Fibroblast of pulmonary artery (primary cell): ENCODE results near the gene RASGRP3.

Source experiments
- DNase-seq: peaks from one replicate; pipeline ENCODE4 v3.0.0-alpha.2; 2010; ENCODE audit warnings: low read depth
- H3K4me3 ChIP-seq: replicated peaks from 2 replicates; pipeline ENCODE4 v1.5.1; 2011; ENCODE audit warnings: low read depth, mild to moderate bottlenecking, control low read depth, low read length, moderate library complexity
- TF ChIP-seq, protein P1 (sequence below): IDR thresholded peaks from 2 replicates; pipeline ENCODE4 v1.5.1; 2011; ENCODE audit warnings: mild to moderate bottlenecking, control low read depth, low read length, inconsistent platforms; ENCODE audit errors: missing control alignments

RASGRP3 gene, protein sequence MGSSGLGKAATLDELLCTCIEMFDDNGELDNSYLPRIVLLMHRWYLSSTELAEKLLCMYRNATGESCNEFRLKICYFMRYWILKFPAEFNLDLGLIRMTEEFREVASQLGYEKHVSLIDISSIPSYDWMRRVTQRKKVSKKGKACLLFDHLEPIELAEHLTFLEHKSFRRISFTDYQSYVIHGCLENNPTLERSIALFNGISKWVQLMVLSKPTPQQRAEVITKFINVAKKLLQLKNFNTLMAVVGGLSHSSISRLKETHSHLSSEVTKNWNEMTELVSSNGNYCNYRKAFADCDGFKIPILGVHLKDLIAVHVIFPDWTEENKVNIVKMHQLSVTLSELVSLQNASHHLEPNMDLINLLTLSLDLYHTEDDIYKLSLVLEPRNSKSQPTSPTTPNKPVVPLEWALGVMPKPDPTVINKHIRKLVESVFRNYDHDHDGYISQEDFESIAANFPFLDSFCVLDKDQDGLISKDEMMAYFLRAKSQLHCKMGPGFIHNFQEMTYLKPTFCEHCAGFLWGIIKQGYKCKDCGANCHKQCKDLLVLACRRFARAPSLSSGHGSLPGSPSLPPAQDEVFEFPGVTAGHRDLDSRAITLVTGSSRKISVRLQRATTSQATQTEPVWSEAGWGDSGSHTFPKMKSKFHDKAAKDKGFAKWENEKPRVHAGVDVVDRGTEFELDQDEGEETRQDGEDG

DNA sequence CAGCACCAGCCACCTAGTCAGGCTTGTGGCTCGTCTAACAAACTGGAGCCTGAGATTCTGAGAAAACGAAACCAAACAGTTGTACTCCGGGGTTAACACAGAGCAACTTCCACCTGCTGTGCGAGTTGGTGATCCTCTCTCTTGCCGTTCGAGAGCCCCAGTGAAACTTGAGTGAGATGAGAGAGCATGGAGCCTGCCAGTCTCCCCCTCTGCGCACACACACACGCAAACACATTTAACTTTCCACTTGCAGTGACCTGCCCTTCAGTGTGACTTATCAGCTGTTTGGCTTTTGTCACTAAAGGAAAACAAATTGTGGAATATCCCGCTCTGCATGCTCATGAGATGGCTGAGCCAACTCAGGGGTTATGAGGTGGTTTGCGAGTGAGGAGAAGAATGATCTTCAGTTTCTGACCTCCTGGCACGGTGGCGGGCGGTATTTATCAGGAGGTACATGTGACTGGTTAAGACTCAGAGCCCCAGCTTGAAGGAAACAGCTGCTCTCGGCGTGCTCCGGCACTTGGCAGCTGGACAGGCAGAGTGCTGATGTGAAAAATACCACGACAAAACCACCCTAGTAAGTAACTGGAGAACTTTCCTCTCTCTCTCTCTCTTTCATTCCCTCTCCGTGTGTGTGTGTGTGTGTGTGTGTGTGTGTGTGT is at the start of gene RASGRP3:
TSS of gene RASGRP3 (plus strand) at position 519 of the 662 bp plus-strand sequence. CDS start 38,488 bp downstream, outside the sequence.
- TF ChIP-seq, protein P1, sequence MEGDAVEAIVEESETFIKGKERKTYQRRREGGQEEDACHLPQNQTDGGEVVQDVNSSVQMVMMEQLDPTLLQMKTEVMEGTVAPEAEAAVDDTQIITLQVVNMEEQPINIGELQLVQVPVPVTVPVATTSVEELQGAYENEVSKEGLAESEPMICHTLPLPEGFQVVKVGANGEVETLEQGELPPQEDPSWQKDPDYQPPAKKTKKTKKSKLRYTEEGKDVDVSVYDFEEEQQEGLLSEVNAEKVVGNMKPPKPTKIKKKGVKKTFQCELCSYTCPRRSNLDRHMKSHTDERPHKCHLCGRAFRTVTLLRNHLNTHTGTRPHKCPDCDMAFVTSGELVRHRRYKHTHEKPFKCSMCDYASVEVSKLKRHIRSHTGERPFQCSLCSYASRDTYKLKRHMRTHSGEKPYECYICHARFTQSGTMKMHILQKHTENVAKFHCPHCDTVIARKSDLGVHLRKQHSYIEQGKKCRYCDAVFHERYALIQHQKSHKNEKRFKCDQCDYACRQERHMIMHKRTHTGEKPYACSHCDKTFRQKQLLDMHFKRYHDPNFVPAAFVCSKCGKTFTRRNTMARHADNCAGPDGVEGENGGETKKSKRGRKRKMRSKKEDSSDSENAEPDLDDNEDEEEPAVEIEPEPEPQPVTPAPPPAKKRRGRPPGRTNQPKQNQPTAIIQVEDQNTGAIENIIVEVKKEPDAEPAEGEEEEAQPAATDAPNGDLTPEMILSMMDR = no peak
- peak within 1 kb of the TSS; percentile 85 for H3K4me3 ChIP-seq
- peak; percentile 90 for DNase-seq

DNA sequence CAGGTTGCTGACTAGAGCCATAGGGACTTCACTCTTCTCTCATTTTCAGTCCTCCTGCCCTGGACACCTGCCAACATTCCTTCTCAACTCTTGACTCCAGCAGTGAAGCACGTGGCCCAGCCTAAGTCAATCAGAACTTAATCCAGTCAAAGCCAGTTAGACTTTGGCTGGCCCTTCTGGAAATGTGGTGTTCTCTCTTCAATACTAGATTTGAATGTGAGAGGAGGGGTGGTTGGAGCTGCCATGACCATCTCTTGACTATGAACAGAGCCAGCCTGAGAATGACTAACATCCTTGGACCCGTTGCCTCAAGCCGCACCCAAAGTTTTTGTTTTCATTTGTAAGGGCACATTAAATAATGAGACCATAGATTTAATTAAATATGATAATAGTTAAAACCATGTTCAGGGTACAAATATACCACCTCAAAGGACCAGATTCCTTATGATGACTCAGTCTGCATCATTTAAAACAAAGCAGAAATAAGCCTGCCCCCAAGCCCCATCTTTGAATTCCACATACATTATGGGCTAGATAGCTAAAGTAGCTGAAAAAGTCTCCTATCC is 49.7 kb upstream of the RASGRP3 start:
- TF ChIP-seq, protein P1 = no peak
- peak; percentile 86 for DNase-seq
- H3K4me3 ChIP-seq = no peak overlapping the region

DNA sequence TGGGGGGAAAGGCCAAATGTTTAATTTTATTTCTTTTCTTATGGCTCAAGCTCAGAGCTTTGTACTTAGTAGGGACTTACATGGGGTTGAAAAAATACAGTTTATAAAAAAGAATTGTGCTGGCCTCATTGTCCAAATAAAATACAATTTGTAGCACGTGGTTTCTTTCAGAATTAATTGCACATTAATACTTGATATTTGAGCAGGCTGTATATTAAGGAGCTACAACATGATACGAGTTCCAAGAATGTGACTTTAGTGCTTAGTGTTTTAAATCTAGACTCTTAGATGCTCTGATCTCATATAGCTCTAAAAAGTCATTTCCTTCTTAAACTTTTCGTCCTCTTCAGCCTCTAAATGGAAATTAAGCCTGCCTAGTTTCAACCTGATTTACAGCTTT is 46.4 kb upstream of the RASGRP3 start:
- H3K4me3 ChIP-seq = no peak overlapping the region
- no peak for DNase-seq
- TF ChIP-seq, protein P1 = no peak

DNA sequence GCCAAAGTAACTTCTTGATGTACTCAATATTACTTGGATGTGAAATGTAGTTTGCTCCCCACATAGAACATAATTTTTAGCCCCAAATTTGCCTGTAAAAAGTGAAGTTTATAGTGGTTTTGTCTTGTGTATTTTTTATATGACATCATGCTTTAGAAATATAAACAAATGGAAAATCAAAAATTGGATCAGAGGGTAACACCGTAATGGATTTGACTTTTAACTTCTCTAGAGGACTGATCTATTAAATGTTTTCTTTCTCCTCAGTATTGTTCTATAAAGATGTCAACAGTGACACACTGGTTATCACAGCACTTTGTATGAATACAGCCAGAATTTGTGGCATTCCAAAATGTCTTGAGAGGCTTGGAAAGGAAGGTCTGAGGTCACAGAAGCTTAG is 45.6 kb upstream of the RASGRP3 start:
- H3K4me3 ChIP-seq = no peak overlapping the region
- no peak for DNase-seq
- TF ChIP-seq, protein P1 = no peak

DNA sequence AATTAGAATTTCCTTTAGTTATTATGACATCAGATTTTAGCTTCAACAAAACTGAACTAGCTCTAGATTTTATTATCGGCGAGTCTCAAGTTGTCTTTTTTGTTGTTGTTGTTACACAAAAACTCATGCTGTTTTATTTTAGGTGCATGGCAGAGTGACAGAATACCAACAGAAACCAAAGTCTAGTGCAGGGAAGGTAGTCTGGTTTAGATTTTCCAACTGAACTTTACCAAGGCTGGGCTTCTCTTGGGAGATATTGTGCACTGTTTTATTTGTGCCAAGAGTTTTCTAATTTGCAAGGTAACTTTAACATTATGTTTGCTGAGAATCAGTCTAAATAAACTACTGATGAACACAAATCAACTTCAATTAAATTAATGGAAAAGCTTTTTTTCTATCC is 43.6 kb upstream of the RASGRP3 start:
- no peak overlapping the region for H3K4me3 ChIP-seq
- TF ChIP-seq, protein P1 = no peak
- DNase-seq = no peak

DNA sequence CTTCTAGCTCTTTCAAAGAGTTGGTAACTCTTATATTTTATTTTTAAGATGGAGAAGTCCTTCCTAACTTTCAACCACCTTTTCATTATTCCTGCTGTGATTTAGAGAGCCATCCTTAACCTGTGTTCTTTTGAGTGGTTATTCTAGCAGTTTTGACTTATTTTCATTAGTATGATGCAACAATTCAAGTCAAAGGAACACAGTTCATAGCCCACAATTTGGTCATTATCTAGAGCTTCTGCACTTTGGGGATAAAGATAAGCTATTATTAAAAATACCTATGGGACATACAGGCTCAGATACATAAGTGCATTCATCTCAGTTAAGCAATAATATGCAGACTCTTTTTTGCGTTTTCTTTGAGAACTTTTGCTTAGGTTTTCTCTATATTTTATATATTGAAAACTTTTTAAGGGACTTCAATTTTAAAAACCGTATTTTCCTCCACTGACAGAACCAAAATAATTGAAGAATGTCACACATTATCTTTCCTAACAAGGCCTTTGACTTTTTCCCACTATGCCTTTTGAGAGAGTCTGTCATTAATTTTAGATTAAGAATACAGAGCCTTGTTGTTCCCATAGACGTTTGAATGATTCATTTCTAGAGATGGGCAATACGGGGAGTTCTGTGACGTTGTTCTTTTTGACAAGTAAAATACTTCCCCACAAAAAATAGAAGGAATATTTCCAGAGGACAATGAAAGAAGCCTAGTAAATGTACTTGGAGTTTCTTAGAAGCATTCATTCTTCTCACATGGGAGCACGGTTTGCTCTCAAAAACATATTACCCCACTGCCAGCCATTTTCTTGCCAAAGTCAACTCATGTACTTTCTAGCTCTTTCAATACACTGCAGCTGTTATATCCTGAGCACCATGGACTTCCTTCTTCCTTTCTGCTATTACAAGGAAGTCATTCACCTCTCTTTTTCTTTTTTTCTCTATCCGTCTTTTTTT is 42.9 kb upstream of the RASGRP3 start:
- TF ChIP-seq, protein P1 = no peak
- H3K4me3 ChIP-seq = no peak overlapping the region
- DNase-seq = peak; percentile 40
